Brain pericyte (primary cell): ENCODE data around the gene RTP3.
"Not testable (repeated sequence)": the region's sequence is repeated elsewhere in the genome, so short reads cannot be mapped to it uniquely, and the experiment has no call there.

Source experiments
- DNase-seq: peaks from one replicate; pipeline ENCODE4 v3.0.0-alpha.2; 2012; ENCODE audit warnings: low read depth, low spot score

Gene RTP3

DNA sequence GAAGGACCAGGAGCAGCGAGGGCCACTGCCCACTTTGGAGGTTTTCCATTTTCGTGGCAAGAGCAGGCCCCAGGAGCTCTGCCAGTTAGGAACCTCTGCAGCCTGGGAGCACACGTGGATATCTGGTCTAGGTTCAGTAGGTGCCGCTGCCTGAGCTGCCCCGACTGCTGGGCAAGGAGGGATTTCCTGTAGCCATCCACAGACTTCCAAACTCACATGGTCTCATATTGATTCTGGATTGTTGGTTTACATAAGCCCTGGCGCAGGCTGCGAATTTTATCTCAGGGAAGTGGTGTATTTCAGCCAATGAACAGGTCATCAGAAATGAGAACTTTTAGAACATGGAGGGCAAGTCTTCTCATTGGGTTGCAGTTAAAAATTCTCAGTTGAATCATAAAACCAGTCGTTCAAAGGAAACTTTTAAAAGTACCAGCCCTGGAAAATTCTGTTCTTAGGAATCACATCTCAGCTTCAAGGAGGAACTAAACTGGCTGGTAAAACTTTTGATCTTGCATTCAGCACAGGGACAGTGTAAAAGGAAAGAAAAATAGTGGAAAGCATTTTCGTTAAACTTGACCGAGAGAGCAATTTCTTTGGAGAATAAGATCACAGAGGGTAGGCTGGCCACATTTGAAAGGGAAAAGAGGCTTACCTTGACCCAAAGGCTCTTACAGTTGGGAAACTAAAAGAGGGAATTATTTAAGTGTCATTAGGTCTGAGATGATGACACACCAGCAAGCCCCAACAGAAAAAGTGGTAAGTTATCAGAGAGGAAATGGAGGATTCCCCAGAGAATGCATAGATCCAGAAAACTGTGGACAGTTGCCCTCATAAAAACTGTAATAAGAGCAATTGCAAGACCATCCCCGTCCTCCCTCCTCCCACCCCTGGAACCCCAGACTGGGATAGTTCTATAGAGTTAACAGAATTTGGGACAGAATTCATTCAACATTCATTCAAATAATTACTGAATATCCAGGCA, 6.4 kb upstream of the RTP3 start:
- no peak for DNase-seq

DNA sequence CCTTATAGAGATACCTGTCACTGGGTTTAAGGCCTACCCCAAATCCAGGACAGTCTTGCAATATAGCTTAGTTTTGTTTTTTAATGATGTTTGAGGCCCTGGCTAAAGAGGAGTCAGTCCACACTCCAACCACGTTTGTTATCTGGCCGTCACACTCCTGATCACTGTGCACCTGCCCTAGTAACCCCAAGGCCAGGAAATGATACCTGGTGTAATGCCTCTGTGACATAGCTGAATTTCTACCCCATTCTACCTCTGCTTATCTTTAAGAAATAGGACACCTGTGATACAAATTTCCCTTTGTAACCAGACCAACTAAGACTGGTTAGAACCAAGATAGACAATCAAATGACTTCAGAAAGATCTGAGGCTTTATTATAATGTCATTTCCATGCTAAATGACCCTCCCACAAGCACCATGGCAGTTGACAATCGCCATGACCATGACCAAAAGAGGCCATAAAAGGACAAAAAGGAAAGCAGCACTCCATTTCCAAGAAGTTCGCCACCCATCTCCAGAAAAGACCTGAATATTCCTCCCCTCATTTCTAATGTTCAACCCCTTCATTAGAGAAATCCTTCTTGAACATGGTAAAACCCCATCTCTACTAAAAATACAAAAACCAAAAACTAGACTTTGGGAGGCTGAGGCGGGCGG, 4.8 kb upstream of the RTP3 start:
- no peak for DNase-seq

DNA sequence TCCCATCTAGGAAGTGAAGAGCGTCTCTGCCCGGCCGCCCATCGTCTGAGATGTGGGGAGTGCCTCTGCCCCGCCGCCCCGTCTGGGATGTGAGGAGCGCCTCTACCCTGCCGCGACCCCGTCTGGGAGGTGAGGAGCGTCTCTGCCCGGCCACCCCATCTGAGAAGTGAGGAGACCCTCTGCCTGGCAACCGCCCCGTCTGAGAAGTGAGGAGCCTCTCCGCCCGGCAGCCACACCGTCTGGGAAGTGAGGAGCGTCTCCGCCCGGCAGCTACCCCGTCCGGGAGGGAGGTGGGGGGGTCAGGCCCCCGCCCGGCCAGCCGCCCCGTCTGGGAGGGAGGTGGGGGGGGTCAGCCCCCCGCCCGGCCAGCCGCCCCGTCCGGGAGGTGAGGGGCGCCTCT, 3.3 kb upstream of the RTP3 start:
- DNase-seq, result not testable (repeated sequence)

- no peak for DNase-seq
These were observed 1.8 kb upstream of the RTP3 start for GRCh38 chr3:46495901-46496456.

DNA sequence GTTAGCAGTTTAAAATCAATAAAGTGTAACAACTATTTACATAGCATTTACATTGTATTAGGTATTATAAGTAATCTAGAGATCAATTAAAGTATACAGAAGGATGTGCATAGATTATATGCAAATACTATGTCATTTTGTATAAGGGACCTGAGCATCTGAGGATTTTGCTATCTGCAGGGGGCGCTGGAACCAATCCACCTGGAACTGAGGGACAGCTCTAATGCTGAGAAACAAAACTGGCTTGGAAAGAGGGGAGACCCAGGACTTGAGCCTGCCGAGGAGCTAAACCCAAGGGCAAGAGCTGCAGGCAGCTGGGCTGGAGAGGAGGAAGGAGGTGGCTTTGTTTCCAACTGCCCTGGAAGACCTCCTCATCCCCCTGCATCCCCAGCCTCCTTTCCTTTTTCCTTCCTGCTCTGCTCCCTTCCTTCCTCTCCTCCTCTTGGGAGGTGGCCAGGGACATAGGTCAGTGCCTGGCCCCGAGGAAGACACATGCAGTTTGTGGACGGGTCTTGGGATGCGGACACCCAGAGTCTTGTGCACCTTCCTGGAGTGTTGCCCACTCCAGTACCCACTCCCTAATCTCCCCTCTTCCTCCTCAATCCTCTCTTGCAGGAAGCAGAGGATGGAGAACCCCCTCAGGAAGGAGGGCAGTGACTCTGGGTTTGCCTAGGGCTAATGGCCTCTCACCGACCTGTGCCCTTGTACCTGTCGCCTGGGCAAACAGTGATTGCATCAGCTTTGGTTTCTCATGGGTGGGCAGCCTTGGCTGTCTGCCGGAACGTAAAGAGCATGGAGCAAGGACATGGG, 825 bp upstream of the RTP3 start:
- DNase-seq, result no peak

GRCh38 chr3:46498916-46499519, 1.2 kb downstream of the RTP3 start:
- DNase-seq, result no peak

- DNase-seq, result no peak
These were observed 3.2 kb downstream of the RTP3 start for GRCh38 chr3:46500656-46501635.

- no peak for DNase-seq
These were observed 3.9 kb downstream of the RTP3 start for GRCh38 chr3:46501702-46502101.

DNA sequence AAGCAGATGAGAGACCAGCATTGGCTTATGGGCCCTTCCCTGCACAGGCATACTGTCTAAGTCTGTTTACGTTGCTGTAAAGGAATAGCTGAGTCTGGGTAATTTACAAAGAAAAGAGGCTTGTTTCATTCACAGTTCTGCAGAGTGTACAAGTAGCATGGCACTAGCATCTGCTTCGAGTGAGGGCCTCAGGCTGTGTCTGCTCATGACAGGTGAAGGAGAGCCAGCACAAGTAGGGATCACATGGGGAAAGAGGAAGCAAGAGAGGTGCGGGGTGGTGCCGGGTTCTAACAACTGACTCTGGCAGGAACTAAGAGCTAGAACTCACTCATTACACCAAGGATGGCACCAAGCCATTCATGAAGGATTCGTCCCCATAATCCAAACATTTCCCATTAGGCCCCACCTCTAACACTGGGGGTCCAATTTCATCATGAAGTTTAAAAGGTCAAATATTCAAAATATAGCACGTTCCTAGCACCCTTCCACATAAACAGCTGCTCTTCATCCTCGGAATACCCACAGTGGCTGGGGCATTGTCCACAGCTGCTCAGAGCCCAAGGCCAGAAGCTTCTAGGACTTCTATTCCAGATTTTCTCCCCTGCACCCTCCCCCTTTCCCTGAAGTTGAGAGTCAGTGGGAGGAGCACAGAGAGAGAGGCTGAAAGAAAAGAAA, 5.6 kb downstream of the RTP3 start:
- no peak for DNase-seq

- DNase-seq, result no peak
These were observed 7.0 kb downstream of the RTP3 start for GRCh38 chr3:46504789-46505188.

GRCh38 chr3:46505953-46506352, 8.2 kb downstream of the RTP3 start:
- no peak for DNase-seq

GRCh38 chr3:46506526-46506925, 8.8 kb downstream of the RTP3 start:
- DNase-seq, result no peak

GRCh38 chr3:46508850-46509591, 11.2 kb downstream of the RTP3 start:
- DNase-seq, result no peak

GRCh38 chr3:46509661-46510187, 11.9 kb downstream of the RTP3 start:
- no peak for DNase-seq

DNA sequence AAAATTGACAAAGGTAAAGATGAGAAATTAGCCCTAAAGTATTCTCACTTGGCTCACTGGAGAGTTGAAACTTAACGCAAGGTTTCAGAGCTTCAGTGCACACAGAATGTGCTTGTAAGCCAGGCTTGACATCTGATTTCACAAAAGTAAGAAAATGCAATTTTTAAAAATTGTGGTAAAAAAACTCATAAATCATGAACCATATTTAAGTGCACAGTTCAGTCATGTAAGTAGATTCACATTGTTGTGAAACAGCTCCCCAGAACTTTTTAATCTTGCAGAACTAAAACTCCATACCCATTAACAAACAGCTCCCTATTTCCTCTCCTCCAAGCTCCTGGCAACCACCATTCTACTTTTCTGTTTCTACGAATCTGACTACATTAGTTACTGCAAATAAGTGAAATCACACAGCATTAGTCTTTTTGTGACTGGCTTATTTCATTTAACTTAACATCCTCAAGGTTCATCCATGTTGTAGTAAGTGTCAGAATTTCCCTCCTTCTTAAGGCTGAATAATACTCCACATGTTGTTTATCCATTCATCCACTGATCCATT, 14.5 kb downstream of the RTP3 start:
- no peak for DNase-seq

DNA sequence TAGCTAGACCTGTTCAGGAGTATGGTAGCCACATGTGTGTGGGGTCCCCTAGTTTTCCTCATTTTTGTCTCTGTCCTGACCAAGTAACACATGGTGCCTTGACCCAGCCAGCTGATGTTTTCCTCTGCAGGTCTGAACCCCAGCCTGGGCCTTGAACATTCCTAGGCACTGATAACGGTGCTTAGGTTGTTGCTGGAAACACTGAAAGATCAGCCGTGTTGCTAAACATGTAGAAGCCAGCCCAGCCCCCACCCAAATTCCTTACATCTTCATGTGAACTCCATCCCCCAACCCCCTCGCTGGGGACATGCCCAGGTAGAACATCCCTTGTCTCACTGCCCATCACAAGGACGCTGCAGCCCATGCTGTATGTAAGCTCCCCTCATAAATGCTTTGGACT, 18.7 kb downstream of the RTP3 start:
- no peak for DNase-seq

DNA sequence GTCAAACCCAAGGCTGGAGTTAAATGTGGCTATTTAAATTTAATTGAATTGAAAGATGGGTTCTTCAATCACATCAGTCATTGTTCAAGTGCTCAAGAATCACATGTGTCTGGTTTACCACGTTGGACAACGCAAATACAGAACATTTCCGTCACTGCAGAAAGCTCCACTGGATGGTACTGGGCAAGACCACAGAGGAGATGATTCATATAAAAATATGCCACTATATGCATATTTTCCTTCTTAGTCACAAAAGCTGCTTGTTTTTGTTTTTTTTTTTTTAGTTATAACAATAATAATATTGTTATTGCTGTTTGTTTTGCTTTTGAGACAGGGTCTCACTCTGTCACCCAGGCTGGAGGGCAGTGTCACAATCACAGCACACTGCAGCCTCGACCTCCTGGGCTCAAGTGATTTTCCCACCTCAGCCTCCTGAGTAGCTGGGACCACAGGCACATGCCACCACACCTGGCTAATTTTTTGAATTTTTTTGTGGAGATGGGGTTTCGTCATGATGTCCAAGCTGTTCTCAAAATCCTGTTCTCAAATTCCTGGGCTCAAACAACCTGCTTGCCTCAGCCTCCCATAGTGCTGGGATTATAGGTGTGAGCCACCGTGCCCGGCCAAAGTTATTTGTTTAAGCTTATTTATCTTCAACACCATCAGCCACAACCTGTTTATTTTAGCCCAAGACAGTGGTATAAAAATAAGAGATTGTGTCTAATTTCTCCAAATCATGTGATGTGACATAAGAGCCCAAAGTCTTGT, 19.4 kb downstream of the RTP3 start:
- DNase-seq, result no peak

GRCh38 chr3:46517784-46518181, 20.0 kb downstream of the RTP3 start:
- no peak for DNase-seq
